HepG2 (cell line): ENCODE data around the gene ZNRF3. TPM values are rescaled to one million over a fixed set of nuclear protein-coding genes. Genes with fewer than 3 reads are reported as not detected.
A peak's percentile ranks its signal among the peaks of the same experiment; 100 is the strongest.

ENCODE experiments used
- ELF4 ChIP-seq: sonication (generic); formaldehyde crosslinking; IDR thresholded peaks from 2 replicates; pipeline ENCODE4 v1.5.0; 2020; ENCODE audit warnings: missing genetic modification reagents, mild to moderate bottlenecking, moderate library complexity, borderline replicate concordance
- ERF ChIP-seq: IDR thresholded peaks from 2 replicates; pipeline ENCODE4 v1.6.1; 2018; ENCODE audit warnings: missing biosample characterization, missing genetic modification reagents
- FOXO4 ChIP-seq: sonication (generic); formaldehyde crosslinking; conservative IDR thresholded peaks from 2 replicates; pipeline ENCODE4 v1.8.1; 2023; ENCODE audit warnings: missing genetic modification reagents
- GATAD2A ChIP-seq: IDR thresholded peaks from 2 replicates; pipeline ENCODE4 v1.6.1; 2016
- GLI4 ChIP-seq: sonication (generic); formaldehyde crosslinking; IDR thresholded peaks from 2 replicates; pipeline ENCODE4 v1.5.1; 2020; ENCODE audit warnings: missing genetic modification reagents, mild to moderate bottlenecking, moderate library complexity, borderline replicate concordance
- GPBP1L1 ChIP-seq: sonication (generic); formaldehyde crosslinking; IDR thresholded peaks from 2 replicates; pipeline ENCODE4 v1.5.0; 2020; ENCODE audit warnings: mild to moderate bottlenecking, missing genetic modification reagents
- GRHL1 ChIP-seq: sonication (generic); formaldehyde crosslinking; conservative IDR thresholded peaks from 2 replicates; pipeline ENCODE4 v1.8.0; 2022; ENCODE audit warnings: missing genetic modification reagents
- HNRNPK ChIP-seq: fragments of 200-400 bp; formaldehyde crosslinking; IDR thresholded peaks from 2 replicates; pipeline ENCODE4 v1.6.1; 2018; ENCODE audit warnings: low read length, low read depth, moderate library complexity, mild to moderate bottlenecking; ENCODE audit not compliant: poor library complexity, severe bottlenecking
- LBX2 ChIP-seq: sonication (generic); formaldehyde crosslinking; IDR thresholded peaks from 2 replicates; pipeline ENCODE4 v1.5.0; 2020; ENCODE audit warnings: missing genetic modification reagents, mild to moderate bottlenecking, borderline replicate concordance
- RARA ChIP-seq: IDR thresholded peaks from 2 replicates; pipeline ENCODE4 v1.6.1; 2016; ENCODE audit warnings: missing genetic modification reagents, missing compliant biosample characterization
- SOX5 ChIP-seq: IDR thresholded peaks from 2 replicates; pipeline ENCODE4 v1.6.1; 2016; ENCODE audit warnings: borderline replicate concordance
- SRSF1 ChIP-seq: fragments of 200-400 bp; formaldehyde crosslinking; optimal IDR thresholded peaks from 2 replicates; pipeline ENCODE3; 2017; ENCODE audit warnings: mild to moderate bottlenecking, low read depth, low read length, moderate library complexity
- SRSF4 ChIP-seq: fragments of 200-400 bp; formaldehyde crosslinking; IDR thresholded peaks from one replicate; pipeline ENCODE4 v1.6.1; 2018; ENCODE audit warnings: mild to moderate bottlenecking, low read depth, low read length, moderate library complexity; ENCODE audit not compliant: poor library complexity, severe bottlenecking
- TOE1 ChIP-seq: sonication (generic); formaldehyde crosslinking; IDR thresholded peaks from 2 replicates; pipeline ENCODE4 v1.4.0; 2020; ENCODE audit warnings: mild to moderate bottlenecking, missing genetic modification reagents
- ZHX2 ChIP-seq, 2 experiments: sonication (generic) in 1 of 2; formaldehyde crosslinking in 1 of 2; IDR thresholded peaks; 2 replicates each; pipeline versions ENCODE4 v1.6.1 to v1.9.0; 2014 to 2022; ENCODE audit warnings: antibody characterized with exemption in 1 of 2, borderline replicate concordance in 1 of 2, inconsistent platforms in 1 of 2, low read depth in 1 of 2, missing genetic modification reagents in 1 of 2
- ZNF441 ChIP-seq: sonication (generic); formaldehyde crosslinking; IDR thresholded peaks from 2 replicates; pipeline ENCODE4 v1.7.0; 2021; ENCODE audit warnings: missing genetic modification reagents, borderline replicate concordance
- ZNF782 ChIP-seq: sonication (generic); formaldehyde crosslinking; IDR thresholded peaks from 2 replicates; pipeline ENCODE4 v1.4.0; 2020; ENCODE audit warnings: missing genetic modification reagents, mild to moderate bottlenecking, borderline replicate concordance
- polyA plus RNA-seq, 8 experiments: library from polyadenylated mRNA; depleted of rRNA in 3 of 8; stranded (reverse) in 7 of 8; unstranded in 1 of 8; fragments of >200 nt; fragmentation: Illumina TruSeq in 4 of 8; extraction: Trizol in 4 of 8; gene quantifications; 2 replicates each; pipeline versions ENCODE4 v1.2.1 to v1.2.3, GENCODE V29; 2011 to 2016; ENCODE audit warnings: low read depth in 4 of 8, missing spikeins in 1 of 8, mixed read lengths in 1 of 8; ENCODE audit not compliant: insufficient read depth in 1 of 8
- total RNA-seq, 5 experiments: library from RNA; depleted of rRNA; stranded (reverse); fragments of >200 nt; fragmentation: Illumina TruSeq; extraction: Trizol; gene quantifications; 2 replicates each; pipeline ENCODE4 v1.2.3, GENCODE V29; 2016; ENCODE audit warnings: low read depth in 1 of 5

ZNRF3 gene
- total and polyA plus RNA-seq, 2 of the 13 experiments (the other 11 are each of a cell fraction or from before 2014, with no cell fraction given): 20.3 to 36.7 TPM

GRCh38 chr22:28838971-28839370, 44.4 kb upstream of the ZNRF3 start (continued):
- TF ChIP-seq FOXO4 (CRISPR knock-in tag) (no peak), ZHX2 (IDR thresholded peaks at IDR 0.05; ENCODE audit: low read depth) (no peak), ZHX2 (CRISPR knock-in tag; IDR thresholded peaks at IDR 0.05; ENCODE audit: borderline replicate concordance) (no peak), ELF4 (CRISPR knock-in tag) (no peak), GATAD2A (CRISPR knock-in tag) (peak; percentile 66), GRHL1 (no peak), ZNF441 (CRISPR knock-in tag) (0 out of 2 replicates have a peak, but pooled peaks have one; percentile 36), GLI4 (CRISPR knock-in tag) (no peak), SRSF4 (no peak), ERF (CRISPR knock-in tag) (no peak), TOE1 (CRISPR knock-in tag) (no peak), HNRNPK (no peak), SRSF1 (no peak), SOX5 (CRISPR knock-in tag) (peak; percentile 81; the same call in 1 of the 2 replicates), LBX2 (CRISPR knock-in tag) (no peak), ZNF782 (CRISPR knock-in tag) (no peak), RARA (CRISPR knock-in tag) (peak; percentile 63), GPBP1L1 (CRISPR knock-in tag) (no peak)
